ENCODE measurements around the gene CAPS2.

DNA sequence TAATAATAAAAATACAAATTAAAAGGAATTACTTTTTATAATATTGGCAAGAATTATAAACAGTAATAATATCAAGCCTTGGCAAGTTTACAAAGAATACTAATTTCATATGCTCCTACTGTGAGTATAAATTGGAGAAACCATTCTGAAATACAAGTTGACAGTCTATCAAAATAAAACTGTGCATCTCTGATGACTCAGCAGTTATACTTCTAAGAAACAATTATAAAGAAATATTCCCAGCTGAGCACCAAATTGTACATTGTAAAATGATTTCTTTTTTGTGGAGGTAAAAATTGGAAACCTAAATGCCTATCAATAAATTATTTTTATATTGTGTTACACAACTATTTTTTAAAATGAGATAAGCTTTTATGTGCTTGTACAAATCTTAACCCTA, 85.0 kb downstream of the CAPS2 start:
- TF ChIP-seq YY1 (tag by site-specific recombination; IDR thresholded peaks at IDR 0.05) (no peak), ZNF600 (tag by site-specific recombination; IDR thresholded peaks at IDR 0.05) (no peak), YY2 (tag by site-specific recombination; IDR thresholded peaks at IDR 0.05) (no peak), KLF10 (tag by site-specific recombination; IDR thresholded peaks at IDR 0.05) (no peak), CTCF (tag by site-specific recombination; IDR thresholded peaks at IDR 0.05) (no peak), PBX3 (CRISPR knock-in tag; IDR thresholded peaks at IDR 0.05) (no peak), ZNF626 (tag by site-specific recombination; IDR thresholded peaks at IDR 0.05) (no peak), ZNF416 (tag by site-specific recombination; IDR thresholded peaks at IDR 0.05) (no peak), ZNF184 (tag by site-specific recombination; IDR thresholded peaks at IDR 0.05) (no peak), ZSCAN18 (tag by site-specific recombination; IDR thresholded peaks at IDR 0.05) (no peak), BCL11B (tag by site-specific recombination; IDR thresholded peaks at IDR 0.05; ENCODE audit: low read depth) (no peak)
- TF ChIP-seq, protein P1, sequence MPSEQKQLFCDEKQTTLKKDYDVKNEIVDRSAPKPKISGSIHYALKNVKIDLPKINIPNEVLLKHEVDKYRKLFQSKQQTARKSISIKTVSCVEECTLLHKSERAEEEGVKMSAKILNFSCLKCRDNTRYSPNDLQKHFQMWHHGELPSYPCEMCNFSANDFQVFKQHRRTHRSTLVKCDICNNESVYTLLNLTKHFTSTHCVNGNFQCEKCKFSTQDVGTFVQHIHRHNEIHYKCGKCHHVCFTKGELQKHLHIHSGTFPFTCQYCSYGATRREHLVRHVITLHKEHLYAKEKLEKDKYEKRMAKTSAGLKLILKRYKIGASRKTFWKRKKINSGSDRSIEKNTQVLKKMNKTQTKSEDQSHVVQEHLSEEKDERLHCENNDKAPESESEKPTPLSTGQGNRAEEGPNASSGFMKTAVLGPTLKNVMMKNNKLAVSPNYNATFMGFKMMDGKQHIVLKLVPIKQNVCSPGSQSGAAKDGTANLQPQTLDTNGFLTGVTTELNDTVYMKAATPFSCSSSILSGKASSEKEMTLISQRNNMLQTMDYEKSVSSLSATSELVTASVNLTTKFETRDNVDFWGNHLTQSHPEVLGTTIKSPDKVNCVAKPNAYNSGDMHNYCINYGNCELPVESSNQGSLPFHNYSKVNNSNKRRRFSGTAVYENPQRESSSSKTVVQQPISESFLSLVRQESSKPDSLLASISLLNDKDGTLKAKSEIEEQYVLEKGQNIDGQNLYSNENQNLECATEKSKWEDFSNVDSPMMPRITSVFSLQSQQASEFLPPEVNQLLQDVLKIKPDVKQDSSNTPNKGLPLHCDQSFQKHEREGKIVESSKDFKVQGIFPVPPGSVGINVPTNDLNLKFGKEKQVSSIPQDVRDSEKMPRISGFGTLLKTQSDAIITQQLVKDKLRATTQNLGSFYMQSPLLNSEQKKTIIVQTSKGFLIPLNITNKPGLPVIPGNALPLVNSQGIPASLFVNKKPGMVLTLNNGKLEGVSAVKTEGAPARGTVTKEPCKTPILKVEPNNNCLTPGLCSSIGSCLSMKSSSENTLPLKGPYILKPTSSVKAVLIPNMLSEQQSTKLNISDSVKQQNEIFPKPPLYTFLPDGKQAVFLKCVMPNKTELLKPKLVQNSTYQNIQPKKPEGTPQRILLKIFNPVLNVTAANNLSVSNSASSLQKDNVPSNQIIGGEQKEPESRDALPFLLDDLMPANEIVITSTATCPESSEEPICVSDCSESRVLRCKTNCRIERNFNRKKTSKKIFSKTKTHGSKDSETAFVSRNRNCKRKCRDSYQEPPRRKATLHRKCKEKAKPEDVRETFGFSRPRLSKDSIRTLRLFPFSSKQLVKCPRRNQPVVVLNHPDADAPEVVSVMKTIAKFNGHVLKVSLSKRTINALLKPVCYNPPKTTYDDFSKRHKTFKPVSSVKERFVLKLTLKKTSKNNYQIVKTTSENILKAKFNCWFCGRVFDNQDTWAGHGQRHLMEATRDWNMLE (tag by site-specific recombination; conservative IDR thresholded peaks at IDR 0.05; ENCODE audit: low read depth), result no peak
